ENCODE measurements around the gene FOXD4L4.
"Not testable (repeated sequence)": the region's sequence is repeated elsewhere in the genome, so short reads cannot be mapped to it uniquely, and the experiment has no call there.

FOXD4L4 gene

DNA sequence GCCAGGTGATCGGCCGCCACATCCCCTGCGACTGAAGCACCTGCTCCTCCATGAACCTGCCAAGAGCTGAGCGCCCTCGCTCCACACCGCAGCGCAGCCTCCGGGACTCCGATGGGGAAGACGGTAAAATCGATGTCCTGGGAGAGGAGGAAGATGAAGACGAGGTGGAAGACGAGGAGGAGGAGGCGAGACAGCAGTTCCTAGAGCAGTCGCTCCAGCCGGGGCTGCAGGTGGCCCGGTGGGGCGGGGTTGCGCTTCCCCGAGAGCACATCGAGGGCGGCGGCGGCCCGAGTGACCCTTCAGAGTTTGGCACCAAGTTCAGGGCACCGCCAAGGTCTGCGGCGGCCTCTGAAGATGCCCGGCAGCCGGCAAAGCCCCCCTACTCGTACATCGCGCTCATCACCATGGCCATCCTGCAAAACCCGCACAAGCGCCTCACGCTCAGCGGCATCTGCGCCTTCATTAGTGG is at the start of gene FOXD4L4:
FOXD4L4 (plus strand) TSS at position 51 of the 469 bp plus-strand sequence; CDS start at position 51, 0 bp downstream.
- peak in 4 of 10 donors; percentile 4 to 76 (median 64) for DNase-seq
- intact Hi-C loops (cut with DNase I) = not testable (repeated sequence)

DNA sequence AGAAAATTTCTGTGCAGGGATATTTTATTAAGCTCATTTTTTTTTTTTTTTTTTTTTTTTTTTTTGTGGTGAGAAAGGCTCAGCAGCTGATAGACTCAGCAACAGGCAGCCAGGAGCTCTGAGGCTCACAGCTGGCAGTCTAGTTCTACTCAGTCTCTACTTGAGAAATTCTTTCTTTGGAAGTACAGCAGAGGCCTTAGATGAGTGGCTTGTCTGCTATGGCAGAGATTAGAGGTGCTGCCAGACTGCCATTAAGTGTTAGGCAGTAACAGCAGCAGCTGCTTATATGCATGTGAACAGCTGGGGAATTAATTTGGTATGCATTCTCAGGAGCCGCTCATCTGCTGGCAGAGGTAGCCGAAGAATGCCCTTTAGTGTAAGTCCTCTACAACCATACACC is 33.4 kb upstream of the FOXD4L4 start:
- peak in 1 of 10 donors; percentile 16 for DNase-seq
- intact Hi-C loops (cut with DNase I) = not testable (repeated sequence)

DNA sequence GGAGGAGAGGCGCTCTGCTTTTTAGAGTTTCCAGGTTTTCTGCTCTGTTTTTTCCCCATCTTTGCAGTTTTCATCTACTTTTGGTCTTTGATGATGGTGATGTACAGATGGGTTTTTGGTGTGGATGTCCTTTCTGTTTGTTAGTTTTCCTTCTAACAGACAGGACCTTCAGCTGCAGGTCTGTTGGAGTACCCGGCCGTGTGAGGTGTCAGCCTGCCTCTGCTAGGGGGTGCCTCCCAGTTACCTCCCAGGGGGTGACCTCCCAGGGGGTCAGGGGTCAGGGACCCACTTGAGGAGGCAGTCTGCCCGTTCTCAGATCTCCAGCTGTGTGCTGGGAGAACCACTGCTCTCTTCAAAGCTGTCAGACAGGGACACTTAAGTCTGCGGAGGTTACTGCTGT is 22.5 kb upstream of the FOXD4L4 start:
- DNase-seq; intact Hi-C loops (cut with DNase I): not testable (repeated sequence)

DNA sequence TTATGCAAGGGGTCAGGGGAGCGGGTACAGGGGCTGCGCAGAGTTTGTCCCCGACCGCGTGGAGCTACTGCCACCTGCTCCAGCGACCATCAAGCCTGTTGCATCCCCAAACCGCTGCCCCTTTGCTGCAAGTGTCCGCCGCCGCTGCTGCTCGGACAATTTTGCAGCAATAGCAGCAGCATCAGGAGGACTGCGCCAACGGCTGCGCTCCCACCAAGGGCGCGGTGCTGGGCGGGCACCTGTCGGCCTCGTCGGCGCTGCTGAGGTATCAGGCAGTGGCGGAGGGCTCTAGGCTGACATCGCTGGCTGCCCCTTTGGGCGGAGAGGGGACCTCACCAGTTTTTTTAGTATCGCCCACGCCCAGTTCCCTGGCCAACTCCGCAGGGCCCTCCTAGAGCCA is 1.2 kb downstream of the FOXD4L4 start:
- intact Hi-C loops (cut with DNase I); DNase-seq: not testable (repeated sequence)
